GM19240 (cell line): ENCODE results near the gene PANK4.

Source experiments
- DNase-seq: peaks from one replicate; pipeline ENCODE4 v3.0.0; 2011; ENCODE audit warnings: low spot score; ENCODE audit not compliant: insufficient read length

PANK4 gene

GRCh38 chr1:2512862-2513421, 13.5 kb downstream of the PANK4 start:
- DNase-seq = no peak

DNA sequence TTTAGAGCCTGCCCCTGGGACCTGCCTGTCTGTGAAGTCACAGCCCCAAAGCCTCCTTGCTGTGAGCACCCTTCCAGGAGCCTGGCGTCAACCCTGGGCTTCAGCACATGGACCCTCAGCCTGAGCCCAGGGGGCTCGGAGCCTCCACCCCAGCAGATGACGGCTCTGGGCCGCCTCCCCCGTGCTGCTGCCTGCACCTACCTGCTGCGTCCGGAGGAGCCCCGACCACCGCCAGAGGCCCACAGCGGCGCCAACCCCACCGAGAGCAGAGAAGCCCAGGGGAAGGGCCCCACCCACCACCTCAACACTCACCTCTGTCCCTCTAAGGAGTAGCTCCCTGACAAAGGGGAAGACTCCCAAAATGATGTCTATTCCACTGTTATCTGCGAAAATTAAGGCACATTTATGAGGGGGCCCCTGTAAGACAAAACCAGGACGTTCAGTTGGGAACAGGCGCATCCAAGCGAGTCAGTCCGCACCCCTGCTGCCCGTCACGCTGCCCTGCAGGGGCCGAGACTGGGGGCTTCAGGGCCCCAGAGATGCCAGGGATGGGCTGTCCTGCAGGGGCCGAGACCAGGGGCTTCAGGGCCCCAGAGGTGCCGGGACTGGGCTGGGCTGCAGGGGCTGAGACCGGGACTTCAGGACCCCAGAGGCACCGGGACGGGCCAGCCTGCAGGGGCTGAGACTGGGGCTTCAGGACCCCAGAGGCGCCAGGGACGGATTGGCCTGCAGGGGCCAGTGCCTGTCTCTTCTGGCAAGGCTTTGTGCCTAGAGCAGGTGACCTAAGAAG, 15.8 kb downstream of the PANK4 start:
- DNase-seq = no peak

- no peak for DNase-seq
Measured at GRCh38 chr1:2509589-2509988, 16.8 kb downstream of the PANK4 start.

- DNase-seq = no peak
Measured at GRCh38 chr1:2508751-2509150, 17.6 kb downstream of the PANK4 start.

- DNase-seq = no peak
Measured at GRCh38 chr1:2508180-2508579, 18.2 kb downstream of the PANK4 start.

DNA sequence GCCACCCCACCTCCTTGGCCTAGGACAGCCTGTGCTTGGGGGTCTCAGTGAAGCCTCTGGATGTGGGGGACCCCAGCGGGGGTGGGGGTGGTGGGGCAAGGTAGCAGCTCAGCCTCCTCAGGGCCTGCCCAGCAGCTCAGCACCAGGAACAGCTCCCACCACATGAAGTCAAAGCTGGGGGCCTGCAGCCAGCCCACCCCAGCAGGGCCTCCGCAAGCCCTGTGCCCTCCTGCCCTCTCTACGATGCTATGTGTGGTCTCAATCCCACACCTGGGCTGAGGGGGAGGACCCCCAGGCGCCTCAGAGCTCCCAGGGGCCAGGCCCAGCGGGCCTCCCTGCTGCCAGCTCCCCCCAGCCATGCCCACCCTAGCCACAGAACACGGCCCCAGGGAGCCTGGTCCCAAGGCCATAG, 18.6 kb downstream of the PANK4 start:
- no peak for DNase-seq

DNA sequence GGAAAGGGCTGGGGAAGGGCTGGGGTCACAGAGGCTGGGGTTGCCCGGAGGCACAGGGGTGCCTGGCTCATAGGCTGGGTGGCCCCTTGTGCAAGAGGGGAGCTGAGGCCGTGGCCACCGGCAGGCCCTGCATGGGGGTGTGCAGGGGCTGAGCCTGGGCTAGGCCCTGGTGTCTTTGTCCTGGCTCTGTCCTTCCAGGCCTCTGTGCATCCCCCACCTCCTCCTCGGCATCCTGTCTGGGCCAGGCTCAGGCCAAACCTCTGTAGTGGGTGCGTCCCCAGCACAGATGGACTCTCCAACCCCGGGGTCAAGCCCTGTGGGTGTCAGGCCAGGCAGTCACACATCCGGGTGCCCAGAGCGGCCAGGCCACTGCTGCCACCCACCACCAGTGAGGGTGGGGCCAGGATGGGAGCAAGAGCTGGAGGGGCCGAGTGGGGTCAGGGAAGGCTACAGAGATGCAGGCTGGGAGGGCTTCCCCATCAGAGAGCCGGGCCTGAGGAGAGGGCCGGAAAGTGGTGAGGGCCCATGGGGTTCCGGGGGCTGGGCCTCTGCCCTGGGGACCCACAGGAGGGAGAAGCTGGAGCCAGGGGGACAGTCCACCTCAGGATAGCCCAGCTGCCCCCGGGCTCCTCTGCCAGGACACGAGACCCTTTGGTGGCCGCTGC, 19.4 kb downstream of the PANK4 start:
- DNase-seq = no peak

DNA sequence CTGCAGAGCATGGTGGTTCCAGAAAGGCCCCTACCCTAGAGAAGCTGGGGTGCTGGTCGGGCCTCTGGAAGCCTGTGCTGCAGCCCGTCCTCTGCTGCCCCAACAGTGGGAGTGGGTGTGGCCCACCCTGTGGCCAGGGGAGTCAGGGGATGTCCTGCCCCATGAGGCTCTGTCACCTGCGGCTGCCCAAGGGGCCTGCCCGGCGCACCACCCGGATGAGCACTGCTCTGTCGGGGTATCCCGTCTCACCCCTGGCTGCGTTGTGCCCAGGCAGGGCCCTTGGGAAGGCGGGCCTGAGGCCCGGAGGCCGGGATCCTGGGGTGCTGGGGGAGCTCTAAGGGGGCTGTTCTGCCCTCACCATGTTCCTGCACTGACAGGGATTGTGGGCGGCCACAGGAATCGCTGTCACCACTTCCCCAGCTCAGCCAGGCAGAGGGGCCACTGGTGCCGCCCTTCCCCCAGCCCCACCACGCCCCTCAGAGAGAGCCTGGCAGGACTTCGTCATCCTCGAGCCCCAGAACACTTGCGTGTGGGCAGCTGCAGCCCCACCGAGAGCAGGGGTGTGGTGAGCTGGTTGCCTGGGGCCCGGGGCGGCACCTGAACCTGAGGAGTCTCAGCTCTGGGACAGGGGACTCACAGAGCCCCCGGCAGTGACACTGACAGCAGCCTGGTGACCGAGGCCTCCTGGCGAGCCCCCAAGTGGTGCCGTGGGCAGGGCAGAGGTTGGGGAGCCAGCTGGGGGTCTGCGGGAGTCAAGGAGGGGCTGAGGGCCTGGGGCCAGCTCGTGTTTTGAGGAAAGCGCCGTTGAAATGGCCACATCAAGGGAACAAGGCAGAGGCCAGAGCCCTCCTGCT, 20.2 kb downstream of the PANK4 start:
- DNase-seq = no peak

DNA sequence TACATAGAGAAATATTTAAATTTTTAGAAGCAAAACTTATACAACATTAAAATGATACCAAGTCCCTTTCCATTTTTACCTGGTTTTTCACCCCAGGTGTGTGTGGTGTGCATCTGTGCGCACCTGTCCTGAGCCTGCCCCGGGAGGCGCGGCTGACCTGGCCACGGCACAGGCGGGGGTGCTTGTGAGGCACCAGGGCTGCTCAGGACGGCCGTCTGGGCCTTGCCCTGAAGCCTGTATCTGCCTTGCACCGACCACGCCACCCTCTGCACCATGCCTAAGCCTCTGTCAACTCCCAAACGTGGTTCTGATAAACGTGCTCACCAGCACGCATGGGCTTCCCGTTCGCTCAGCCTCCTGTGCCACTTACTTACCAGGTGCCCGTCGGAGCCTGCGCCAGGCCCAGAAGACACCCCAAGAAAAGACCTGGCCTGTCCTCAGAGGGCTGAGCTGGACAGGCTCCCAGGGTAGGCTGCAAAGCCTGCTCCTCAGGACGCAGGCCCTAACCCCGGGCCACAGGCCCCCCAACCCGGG, 20.9 kb downstream of the PANK4 start:
- DNase-seq = no peak

- no peak for DNase-seq
Measured at GRCh38 chr1:2504949-2505272, 21.5 kb downstream of the PANK4 start.

- no peak for DNase-seq
Measured at GRCh38 chr1:2504225-2504948, 22.0 kb downstream of the PANK4 start.

GRCh38 chr1:2503554-2504224, 22.7 kb downstream of the PANK4 start:
- DNase-seq = no peak

- no peak for DNase-seq
Measured at GRCh38 chr1:2502661-2503553, 23.5 kb downstream of the PANK4 start.

- no peak for DNase-seq
Measured at GRCh38 chr1:2502210-2502609, 24.2 kb downstream of the PANK4 start.

GRCh38 chr1:2501820-2502119, 24.6 kb downstream of the PANK4 start:
- DNase-seq = no peak

- DNase-seq = no peak
Measured at GRCh38 chr1:2501041-2501819, 25.2 kb downstream of the PANK4 start.

- no peak for DNase-seq
Measured at GRCh38 chr1:2499986-2500596, 26.3 kb downstream of the PANK4 start.

DNA sequence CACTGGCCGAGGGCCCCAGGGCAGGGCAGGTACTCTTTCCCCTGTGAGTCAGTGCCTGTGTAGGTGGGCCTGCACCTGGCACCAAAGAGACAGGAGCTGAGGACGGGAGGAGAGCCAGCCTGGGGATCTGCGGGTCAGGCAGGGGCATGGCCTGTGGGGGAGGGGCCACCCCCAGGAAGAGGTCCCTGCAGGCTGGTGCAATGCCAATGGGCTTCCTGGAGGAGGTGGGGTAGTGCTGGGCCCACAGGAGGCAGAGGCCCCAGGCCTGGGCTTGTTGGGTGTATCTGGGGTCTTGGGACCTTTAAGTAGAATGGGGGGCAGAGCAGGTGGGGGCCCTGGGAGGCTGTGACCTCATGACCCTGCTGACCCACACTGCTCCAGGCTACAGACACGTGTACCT, 27.1 kb downstream of the PANK4 start:
- no peak for DNase-seq
